GM18499 (cell line): ENCODE measurements around the gene HSFY2.
"Not testable (repeated sequence)": the region's sequence is repeated elsewhere in the genome, so short reads cannot be mapped to it uniquely, and the experiment has no call there.

Source experiments
- ATAC-seq: cut with Tn5 transposase; IDR thresholded peaks from one replicate; pipeline ENCODE4 v1.9.1; 2021; ENCODE audit warnings: moderate number of reproducible peaks; ENCODE audit not compliant: insufficient read depth, unreplicated experiment

The HSFY2 gene

GRCh38 chrY:18773635-18774034 lies at the start of gene HSFY2:
TSS of gene HSFY2 (minus strand) at chrY:18773735. CDS start at chrY:18773618, 117 bp downstream.
- ATAC-seq: not testable (repeated sequence)

- not testable (repeated sequence) for ATAC-seq
These were observed 42.2 kb upstream of the HSFY2 start for GRCh38 chrY:18815751-18816150.

- not testable (repeated sequence) for ATAC-seq
These were observed 15.3 kb upstream of the HSFY2 start for GRCh38 chrY:18788757-18789406.

GRCh38 chrY:18754077-18754476 lies 19.5 kb downstream of the HSFY2 start:
- not testable (repeated sequence) for ATAC-seq

- ATAC-seq: not testable (repeated sequence)
These were observed 20.3 kb downstream of the HSFY2 start for GRCh38 chrY:18753133-18753815.

- ATAC-seq: not testable (repeated sequence)
These were observed 49.8 kb downstream of the HSFY2 start for GRCh38 chrY:18723714-18724113.
